GM03348 (cell line): ENCODE results near the gene BUD31.

Experiments used
- DNase-seq: peaks from one replicate; pipeline ENCODE4 v3.0.0; 2012; ENCODE audit warnings: low spot score

Gene BUD31

DNA sequence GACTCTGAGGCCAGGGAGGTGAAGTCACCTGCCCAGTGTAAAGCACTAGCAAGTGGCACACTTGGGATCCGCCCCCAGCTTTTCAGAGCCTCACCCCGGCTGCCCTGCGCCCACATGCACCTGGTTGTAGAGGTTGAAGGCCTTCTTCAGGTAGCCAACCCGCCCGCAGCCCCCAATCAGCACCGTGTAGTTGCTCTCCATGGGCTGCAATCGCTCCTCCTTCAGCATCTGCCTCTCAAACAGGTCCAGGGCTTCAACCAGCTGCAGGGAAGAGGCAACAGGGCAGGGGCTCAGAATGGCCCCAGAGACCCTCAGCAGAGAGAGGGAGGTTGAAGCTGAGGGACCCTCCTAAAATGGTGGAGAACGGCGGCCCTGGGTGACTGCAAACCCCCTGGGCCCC is 24.4 kb downstream of the BUD31 start:
- no peak for DNase-seq

DNA sequence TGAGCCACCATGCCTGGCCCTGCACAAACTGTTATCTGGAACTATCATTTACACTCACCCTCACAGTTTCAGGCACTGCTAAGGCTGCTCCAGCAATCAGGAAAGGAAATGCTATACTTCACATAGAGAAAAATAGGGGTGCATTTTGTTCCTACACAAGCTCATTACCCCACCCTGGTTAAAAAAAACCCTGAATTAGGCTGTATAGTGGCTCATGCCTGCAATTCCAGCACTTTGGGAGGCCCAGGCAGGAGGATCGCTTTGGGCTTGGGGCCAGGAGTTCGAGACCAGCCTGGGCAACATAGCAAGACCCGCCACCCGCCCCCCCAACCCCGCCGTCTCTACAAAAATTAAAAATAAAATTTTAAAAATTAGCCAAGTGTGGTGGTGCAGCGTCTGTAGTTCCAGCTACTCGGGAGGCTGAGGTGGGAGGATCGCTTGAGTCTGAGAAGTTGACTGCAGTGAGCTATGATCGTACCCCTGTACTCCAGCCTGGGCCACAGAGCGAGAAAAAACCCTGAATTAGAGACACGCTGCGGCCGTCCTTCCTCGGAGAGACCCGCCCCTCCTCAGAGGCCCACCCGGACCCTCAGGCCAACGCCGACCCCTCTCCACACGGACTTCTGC is 29.3 kb downstream of the BUD31 start:
- no peak for DNase-seq

DNA sequence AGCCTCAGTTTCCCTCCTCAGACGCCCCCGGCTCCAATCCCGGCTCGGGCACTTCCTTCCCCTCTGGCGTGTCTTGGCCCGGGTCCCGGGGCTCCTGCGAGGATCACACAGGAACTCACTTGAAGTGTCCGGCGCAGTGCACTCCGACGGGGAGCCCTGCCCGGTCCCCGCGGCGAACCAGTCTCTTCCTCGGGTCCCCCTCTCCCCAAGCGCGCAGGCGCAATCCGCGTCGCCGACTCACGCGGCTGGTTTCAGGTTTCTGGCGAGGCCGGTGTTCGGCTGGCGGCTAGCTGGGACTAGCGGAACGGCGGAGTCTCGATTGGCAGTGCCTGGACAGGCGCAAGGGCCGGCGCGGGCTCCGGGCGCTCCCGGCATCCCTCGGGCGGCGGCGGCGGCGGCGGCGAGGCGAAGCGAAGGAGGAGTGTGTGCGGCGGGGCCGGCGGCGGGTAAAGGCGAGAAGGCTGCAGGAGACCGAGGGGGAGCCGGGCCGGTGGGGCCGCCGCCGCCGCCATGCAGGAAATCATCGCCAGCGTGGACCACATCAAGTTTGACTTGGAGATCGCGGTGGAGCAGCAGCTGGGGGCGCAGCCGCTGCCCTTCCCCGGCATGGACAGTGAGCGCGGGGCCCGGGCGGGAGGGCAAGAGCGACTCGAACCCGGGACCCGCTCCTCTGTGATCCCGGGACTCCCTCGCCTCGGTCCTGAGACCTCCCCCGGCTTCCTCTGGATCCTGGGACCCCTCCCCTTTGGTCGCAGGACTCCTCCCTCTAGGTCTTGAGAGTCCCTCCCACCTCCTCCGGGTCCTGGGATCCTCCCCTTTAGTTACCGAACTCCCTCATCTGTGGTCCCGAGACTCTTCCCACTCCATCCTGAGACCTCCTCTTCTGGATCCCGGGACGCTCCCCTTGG is 30.1 kb downstream of the BUD31 start, which contains the start of the genes CPSF4 and PTCD1:
CPSF4 (plus strand) TSS at position 371 of the 908 bp plus-strand sequence; CDS start at position 511, 140 bp downstream.
PTCD1 (minus strand) TSS at position 226 of the 908 bp plus-strand sequence. CDS start 3,556 bp downstream, outside the sequence.
- peak; percentile 99 for DNase-seq

DNA sequence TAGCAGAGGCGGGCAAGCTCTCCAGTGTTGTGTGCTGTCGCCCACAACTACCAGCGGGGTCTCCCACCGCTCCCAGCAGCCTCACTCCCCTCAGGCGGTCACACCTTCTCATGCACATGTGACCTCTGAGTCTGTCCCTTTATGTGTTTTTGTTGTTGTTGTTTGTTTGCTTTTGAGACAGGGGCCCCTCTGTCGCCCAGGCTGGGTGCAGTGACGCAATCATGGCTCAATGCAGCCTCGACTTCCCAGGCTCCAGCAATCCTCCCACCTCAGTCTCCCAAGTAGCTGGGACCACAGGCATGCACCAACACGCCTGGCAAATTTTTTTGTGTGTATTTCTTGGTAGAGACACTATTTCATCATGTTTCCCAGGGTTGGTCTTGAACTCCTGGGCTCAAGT is 31.4 kb downstream of the BUD31 start:
- DNase-seq = no peak

DNA sequence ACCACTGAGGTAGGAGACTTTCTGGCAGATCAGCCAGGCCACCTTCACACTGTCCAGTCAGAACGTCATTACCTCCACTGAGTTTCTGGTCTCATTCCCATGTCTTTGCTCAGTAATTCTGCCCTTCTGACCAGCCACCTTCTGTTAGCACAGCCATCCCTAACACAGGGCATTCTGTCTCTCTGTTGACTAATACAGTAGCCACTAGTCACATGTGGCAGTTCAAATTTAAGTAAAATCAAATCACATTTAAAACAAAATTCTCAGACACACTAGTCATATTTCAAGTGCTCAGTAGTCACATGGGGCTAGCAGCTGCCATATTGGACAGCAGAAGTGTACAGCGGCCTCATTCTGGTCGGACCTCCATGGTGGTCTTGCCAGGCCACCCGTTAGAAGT is 37.3 kb downstream of the BUD31 start:
- no peak for DNase-seq

DNA sequence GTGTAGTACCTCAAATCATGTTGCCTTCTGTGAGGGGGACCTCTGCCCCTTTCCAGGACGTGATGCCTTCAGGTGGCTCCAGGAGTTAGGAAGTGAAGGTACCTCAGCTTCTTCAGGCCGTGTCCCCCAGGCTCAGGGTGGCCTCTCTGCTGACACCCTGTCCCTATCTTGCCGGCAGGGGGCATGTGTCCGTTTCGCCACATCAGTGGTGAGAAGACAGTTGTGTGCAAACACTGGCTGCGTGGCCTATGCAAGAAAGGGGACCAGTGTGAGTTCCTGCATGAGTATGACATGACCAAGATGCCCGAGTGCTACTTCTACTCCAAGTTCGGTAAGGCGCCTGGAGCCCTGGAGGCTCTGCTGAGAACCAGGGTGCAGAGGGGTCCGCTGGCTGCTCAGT is 39.2 kb downstream of the BUD31 start:
- no peak for DNase-seq

DNA sequence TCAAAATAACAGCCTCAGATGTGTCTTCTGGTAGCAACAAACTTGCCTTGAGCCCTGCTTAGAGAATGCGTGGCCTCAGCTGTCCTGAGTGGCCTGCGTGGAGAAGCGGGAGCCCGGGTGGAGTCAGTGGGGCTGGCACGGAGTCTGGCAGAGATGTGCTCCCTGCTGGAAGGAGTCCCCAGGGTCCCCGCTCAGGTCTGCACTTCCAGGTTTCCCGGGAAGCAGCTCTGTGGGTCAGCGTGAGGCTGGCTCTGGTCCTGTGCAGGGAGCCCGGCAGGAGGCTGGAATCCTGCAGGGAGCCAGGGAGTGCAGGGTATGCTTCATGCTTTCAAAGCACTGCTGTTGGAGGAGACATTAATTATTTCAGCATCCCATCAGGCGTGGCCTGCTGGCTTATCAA is 40.1 kb downstream of the BUD31 start:
- no peak for DNase-seq

DNA sequence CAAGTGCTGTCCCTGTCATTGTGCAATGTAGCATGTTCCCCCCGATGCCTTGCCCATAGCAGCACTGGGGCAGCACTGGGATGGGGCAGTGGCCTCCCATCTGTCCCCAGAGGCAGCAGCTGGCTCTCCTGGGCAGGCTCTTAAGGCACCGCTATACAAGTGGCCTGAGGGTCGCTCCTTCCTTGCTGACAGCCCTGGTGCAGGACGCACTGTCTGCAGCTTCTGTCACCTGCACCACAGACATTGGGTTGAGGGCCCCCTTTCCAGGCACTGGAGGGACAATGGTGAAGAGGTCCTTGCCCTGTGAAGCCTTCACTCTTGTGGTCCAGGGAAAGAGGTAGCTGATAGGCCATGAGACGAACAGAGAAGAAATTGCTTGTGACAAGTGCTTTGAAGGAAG is 40.6 kb downstream of the BUD31 start:
- DNase-seq = no peak

DNA sequence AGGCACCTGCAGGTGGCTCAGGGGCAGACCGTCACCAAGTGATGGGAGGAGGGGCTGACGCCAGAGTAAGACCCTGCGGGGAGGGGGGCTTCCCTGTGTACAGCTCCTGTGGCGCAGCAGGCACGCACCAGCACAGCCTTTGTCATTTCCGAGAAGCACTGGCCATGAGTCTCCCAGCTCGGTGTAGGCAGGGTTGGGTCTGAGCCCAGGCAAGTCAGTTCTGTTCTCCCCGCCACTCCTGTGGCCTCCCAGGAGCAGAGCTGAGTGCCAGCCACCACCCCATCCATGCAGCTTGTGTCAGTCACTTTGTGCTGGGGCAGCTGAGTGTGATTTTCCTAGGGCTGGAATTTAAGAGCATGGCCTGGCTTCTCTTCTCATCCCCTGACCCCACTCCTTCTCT is 43.2 kb downstream of the BUD31 start:
- no peak for DNase-seq

DNA sequence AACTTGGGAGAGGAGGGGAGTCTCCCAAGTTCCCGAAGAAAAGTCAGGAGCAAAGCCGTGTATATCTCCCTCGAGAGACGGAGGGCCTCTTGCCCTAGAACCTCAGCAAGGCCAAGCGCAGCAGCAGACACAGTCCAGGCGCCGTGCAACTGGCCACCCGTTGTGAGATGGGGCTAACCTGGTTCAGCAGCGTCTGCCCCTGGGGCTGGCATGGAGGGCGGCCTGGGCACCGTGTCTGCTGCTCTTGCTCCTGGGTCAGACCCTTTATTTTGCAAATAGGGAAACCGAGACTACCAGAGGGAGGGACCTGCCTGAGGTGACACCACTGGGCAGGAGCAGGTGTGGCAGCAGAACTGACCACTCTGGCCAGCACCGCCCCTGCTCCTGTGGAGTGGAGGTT is 43.8 kb downstream of the BUD31 start:
- DNase-seq = no peak

DNA sequence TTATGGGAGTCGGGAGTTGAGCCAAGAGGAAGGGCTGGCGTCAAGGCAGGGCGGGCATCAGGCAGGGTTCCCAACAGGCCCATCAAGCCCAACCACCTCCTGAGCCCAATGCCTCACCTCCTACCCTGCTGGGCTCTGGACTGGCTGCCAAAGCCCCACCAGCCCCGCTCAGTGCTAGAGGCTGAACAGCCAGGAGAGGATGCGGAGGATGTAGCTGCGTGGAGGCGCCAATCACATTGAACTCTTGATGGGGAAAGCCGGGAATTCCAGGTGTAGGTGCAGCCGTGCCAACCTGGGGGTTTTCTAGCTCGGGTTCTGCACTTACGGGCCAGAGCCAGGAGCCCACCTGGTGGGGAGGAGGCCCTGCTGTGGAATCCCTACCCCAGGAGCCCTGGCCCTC is 44.3 kb downstream of the BUD31 start:
- no peak for DNase-seq

DNA sequence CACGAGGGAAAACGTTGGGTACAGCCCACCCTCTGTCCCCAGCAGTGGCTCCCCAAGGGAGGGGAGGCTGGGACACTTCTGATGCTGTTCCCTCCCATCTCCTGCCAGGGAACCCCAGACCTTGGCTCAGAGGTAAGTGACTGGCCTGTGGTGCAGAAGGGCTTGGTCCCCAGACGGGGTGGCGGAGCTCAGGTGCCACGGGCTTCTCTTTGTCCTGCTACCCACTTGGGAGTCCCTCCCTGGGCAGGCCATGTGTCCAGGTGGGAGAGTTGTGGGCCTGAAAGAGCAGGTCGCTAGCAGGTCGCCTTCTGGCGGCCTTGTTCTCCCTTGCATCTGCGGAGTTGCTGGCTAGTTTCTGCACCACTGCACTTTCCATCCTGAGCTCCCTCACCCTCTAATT is 47.1 kb downstream of the BUD31 start:
- no peak for DNase-seq

DNA sequence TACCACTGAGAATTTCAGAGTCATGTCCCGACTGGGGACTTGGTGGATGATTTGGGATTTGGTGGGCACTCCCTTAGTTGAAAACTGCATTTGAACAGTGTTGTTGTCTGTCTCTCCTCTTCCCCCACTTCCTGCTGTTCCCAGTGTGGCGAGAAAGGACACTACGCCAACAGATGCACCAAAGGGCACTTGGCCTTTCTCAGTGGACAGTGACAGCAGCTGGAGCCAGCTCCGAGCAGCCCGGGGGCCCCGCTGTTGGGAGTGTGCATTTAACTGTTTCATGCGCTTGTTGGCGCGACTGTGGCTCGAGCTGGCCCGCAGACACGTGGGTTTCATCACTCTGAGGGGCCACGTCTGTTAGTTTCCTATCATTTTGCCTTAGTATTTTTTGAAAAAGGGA is 47.5 kb downstream of the BUD31 start:
- no peak for DNase-seq

DNA sequence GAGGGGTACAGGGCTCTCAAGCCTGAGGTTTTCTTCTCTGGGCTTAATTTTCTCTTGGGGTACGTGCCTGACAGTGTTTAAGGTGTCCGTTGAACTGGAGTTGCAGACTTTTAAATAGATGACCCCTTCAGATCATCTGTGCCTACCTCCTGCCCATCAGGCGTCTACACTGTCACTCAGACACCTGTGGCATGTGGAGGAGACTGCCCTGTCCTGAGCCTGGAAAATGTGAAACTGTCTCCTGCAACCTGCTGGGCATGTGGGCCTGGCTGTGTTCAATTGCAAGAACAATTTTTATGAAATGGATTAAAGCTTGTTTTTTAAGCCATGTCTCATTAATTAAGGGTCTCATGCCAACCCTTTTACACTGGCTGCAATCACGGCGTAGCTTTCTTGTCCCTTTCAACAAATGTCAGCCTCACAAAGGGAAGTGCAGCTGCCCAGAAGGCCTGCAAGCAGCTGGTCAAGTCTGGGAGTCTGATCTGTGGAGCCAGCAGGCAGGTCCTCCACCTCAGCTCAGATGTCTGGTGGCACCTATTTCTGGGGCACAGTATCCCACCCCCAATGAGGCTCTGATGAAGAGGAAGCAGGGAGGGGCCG is 48.4 kb downstream of the BUD31 start:
- no peak for DNase-seq

DNA sequence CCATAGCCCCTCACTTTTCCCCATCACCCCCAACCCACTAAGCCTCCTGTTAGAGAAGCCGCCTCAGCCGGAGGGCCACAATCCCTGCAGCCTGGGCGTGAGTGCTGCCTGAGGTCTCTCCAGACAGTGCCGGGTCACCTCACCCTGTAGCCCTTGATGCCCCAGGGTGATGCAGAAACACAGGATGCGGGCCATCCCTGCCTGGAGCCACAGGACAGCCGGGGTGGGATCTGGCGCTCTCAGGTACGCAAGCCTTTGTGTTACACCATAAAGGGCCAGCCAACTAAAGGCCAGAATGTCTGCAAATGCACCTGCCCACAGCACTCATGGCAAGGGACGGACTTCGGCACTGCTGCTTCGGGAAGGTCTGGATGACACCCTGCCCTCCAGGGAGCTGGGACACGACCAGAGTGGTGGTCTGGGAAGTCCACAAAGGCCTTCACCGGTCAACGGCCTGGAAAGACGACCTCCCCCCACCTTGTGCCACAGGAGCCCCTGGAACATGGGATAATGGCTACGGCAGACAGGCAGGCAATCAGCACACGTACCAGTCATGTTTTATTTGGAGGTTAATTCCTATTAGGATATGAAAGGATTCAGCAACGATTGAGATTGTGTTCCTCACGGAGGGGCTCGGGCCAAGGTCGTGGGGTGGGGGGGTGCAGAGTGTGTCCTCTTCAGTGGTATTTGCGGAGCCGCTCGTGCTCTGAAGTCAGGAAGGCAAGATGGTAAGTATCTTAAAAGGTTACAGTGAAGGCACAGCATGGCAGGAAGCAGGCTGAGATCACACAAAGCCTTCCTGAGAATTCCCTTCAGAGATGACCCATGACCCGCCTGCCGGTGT is 49.1 kb downstream of the BUD31 start:
- no peak for DNase-seq

DNA sequence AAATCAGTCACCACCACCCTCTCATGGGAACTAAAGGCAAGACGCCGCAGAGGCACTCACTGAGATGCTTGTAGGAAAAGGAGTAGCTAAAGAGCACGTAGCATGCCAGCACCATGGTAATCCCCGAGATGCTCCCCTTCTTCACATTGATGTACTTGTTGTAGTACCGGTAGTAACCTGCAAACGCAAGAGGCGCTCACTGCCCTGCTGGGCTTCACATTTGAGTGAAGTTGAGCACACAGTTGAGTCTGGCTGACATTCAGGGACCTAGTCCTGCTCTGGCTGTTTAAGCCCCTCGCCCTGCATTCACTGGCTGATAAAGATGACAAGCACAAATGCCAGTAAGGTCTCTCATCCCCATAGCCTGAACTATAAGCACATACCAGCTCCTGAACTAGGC is 50.3 kb downstream of the BUD31 start:
- DNase-seq = no peak

DNA sequence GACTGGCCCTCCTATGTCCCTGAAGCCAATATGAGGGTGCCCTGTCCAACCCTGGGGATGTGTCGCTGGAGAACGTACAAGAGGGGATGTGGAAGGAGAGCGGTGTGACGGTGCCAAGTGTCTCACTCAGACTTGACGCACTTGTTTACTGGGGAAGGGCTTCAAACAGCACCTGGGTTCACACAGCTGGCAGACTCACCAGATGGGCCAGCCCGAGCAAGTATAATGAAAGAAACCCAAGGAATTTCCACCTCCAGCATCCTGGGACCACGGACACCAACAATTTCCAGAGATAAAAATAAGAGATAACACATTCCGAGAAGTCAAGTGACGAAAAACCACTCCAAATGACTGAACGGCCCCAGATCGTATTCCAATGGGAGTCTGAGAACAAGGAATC is 51.9 kb downstream of the BUD31 start:
- DNase-seq = no peak

DNA sequence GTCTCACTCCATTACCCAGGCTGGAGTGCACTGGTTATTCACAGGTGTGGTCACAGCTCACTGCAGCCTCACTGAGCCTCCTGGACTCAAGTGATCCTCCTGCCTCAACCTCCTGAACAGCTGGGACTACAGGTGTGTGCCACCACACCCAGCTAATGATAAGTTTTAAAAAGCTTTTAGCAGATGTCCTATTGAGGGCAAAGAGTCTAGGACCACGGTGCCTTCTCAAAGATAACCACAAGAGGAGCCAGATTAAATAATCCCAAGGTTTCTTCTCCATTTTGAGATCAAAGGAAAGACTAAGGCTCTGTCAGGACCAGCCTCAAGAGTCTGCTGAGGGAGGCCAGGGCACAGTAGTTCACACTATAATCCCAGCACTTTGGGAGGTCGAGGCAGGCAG is 52.5 kb downstream of the BUD31 start:
- no peak for DNase-seq

DNA sequence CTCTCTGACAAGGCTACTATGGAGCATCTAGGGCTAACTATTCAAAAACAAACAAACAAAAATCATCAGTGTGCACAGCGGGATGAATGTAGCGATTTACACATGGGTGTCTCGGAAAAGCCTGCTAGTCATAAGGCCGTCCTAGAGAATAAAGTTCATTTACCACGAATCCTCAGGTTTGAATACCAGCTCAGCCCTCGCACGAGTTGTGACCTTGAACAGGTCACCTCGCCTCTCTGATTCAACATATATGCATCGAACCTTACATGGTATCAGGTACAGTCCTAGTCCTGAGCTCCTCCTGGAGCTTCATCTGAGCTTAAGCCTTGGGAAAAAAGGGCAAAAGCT is 56.6 kb downstream of the BUD31 start:
- DNase-seq = no peak

DNA sequence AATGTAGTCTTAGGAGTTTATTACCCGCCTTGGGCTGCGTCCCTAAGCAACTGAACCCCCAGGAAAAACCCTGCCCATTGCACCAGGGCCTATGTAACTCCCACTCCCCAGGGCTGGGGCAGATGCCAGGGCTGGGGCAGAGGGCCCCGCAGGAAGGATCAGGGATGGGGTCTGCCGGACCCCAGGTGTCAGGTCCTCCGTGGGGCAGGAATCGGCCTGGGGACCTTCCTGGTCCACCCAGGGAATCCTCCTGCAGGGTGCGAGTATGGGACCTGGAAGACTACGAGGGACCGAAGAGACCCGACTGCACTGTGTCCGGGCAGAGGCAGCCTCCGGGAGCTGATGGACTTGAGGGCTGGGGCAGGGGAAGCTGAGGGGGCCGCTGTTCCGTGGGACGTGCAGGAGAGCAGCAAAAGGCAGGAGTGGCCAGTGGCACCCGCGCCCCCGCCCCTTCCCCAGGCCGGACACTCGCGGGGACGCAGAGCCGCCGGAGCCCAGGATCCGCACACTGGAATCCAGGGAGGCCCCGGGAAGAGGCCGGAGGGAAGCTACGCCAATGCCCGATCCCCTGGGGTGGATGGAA is 59.7 kb downstream of the BUD31 start:
- DNase-seq = no peak
